Measurements from ENCODE around the gene SLC35E1.
A peak's percentile ranks its signal among the peaks of the same experiment; 100 is the strongest.
"Not testable (repeated sequence)": the region's sequence is repeated elsewhere in the genome, so short reads cannot be mapped to it uniquely, and the experiment has no call there.

Gene SLC35E1

GRCh38 chr19:16522559-16523377 lies 49.4 kb downstream of the SLC35E1 start:
- DNase-seq (ENCODE audit: low read depth, low spot score) = no peak

- DNase-seq (ENCODE audit: low read depth, low spot score) = no peak
Observed at GRCh38 chr19:16521715-16522289, 50.4 kb downstream of the SLC35E1 start.

- DNase-seq (ENCODE audit: low read depth, low spot score) = no peak
Observed at GRCh38 chr19:16520986-16521624, 51.1 kb downstream of the SLC35E1 start.

- DNase-seq (ENCODE audit: low read depth, low spot score) = no peak
Observed at GRCh38 chr19:16520074-16520973, 51.9 kb downstream of the SLC35E1 start.

- no peak for DNase-seq (ENCODE audit: low read depth, low spot score)
Observed at GRCh38 chr19:16519230-16519687, 53.0 kb downstream of the SLC35E1 start.

GRCh38 chr19:16518483-16519229 lies 53.6 kb downstream of the SLC35E1 start:
- no peak for DNase-seq (ENCODE audit: low read depth, low spot score)

GRCh38 chr19:16518061-16518460 lies 54.2 kb downstream of the SLC35E1 start:
- DNase-seq (ENCODE audit: low read depth, low spot score) = no peak

GRCh38 chr19:16516923-16517610 lies 55.1 kb downstream of the SLC35E1 start:
- DNase-seq (ENCODE audit: low read depth, low spot score) = no peak

GRCh38 chr19:16516381-16516780 lies 55.8 kb downstream of the SLC35E1 start:
- no peak for DNase-seq (ENCODE audit: low read depth, low spot score)

GRCh38 chr19:16514383-16515019 lies 57.7 kb downstream of the SLC35E1 start:
- DNase-seq (ENCODE audit: low read depth, low spot score) = no peak

- not testable (repeated sequence) for DNase-seq (ENCODE audit: low read depth, low spot score)
Observed at GRCh38 chr19:16512611-16513010, 59.6 kb downstream of the SLC35E1 start.

- DNase-seq (ENCODE audit: low read depth, low spot score) = peak; percentile 74
Observed at GRCh38 chr19:16509141-16510061, 62.8 kb downstream of the SLC35E1 start.

- DNase-seq (ENCODE audit: low read depth, low spot score) = no peak
Observed at GRCh38 chr19:16508546-16508945, 63.7 kb downstream of the SLC35E1 start.

GRCh38 chr19:16506961-16507360 lies 65.3 kb downstream of the SLC35E1 start:
- no peak for DNase-seq (ENCODE audit: low read depth, low spot score)

GRCh38 chr19:16506161-16506560 lies 66.1 kb downstream of the SLC35E1 start:
- DNase-seq (ENCODE audit: low read depth, low spot score) = not testable (repeated sequence)

- no peak for DNase-seq (ENCODE audit: low read depth, low spot score)
Observed at GRCh38 chr19:16504271-16504670, 67.9 kb downstream of the SLC35E1 start.
